Activated effector memory CD4-positive, alpha-beta T cell treated with Interleukin-2 at 50 U/mL for 16 hours (primary cell): Measurements from ENCODE around the gene WDTC1.

Experiments used
- DNase-seq: peaks from one replicate; pipeline ENCODE4 v3.0.0-alpha.2; 2020

The WDTC1 gene

DNA sequence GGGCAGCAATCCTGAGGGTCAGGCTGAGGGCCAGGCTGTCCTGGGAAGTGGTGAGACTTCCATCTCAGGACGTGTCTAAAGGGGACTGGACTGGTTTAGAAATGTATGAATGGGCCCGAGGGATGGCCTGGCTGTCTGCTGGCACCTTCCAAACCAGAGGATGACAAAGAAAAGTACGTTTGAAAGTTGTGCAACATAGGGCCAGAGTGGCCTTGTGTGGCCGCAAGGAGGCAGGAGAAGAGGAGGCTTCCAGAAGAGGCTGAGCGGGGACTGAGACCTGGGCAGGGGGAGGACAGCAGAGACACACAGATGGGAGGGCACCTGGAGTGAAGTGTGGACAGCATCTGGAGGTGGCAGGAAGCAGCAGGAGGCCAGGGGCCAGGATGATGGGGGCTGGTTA lies 104.8 kb downstream of the WDTC1 start:
- DNase-seq: no peak

DNA sequence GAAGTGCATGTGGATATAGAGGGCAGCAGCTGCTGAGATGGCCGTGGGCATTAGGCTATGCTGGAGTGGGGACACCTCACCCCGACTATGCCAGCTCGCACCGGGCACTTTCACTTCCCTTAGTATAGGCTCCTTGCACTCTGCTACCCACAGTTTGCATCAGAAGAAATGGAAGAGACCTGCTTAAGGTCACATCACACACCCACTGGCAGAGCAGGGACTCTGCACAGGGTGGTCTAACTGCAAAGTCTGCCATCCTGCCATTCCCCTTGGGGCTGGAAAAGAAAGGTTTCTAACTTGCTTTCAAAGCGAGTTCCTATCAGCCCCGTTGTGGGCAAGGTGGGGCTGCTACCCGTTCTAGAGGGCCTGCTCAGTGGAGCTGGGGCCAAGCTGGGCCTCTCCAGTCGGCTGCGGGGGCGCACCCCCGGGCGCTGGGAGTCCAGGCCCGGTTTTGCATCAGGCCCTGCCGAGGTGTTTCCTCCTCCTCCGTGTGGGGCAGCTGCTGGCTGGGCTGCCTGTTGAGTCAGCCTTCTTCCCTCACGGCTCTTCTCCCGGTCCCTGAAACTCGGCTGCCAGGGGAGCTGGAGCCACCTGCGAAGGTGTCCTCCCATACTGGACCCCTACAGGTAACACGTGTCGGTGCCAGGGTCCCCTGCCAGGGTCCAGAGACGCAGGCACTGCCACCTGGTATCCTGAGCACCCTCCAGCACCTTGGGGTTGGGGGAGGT lies 107.3 kb downstream of the WDTC1 start, which contains the start of gene SYTL1:
Gene SYTL1, plus strand, starts transcription at position 498 of the 728 bp plus-strand sequence. CDS start 3,313 bp downstream, outside the sequence.
- peak; percentile 64 for DNase-seq

DNA sequence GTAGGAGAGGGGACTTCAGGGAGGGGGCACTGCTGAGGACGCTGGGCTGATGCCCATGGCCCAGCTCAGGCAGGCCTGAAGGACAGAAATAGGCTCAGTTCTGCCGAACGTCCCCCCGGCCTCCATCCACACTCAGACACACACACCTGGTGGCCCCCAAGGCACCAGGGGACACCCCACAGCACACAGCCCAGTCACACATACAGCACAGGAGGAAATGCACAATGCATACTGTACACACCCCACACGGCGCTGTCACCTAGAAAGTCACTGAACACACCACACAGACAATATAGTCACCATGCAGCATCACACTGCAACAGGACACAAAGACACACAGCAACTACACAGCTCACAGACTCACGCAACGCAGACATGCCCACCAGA lies 108.0 kb downstream of the WDTC1 start:
- peak; percentile 32 for DNase-seq

DNA sequence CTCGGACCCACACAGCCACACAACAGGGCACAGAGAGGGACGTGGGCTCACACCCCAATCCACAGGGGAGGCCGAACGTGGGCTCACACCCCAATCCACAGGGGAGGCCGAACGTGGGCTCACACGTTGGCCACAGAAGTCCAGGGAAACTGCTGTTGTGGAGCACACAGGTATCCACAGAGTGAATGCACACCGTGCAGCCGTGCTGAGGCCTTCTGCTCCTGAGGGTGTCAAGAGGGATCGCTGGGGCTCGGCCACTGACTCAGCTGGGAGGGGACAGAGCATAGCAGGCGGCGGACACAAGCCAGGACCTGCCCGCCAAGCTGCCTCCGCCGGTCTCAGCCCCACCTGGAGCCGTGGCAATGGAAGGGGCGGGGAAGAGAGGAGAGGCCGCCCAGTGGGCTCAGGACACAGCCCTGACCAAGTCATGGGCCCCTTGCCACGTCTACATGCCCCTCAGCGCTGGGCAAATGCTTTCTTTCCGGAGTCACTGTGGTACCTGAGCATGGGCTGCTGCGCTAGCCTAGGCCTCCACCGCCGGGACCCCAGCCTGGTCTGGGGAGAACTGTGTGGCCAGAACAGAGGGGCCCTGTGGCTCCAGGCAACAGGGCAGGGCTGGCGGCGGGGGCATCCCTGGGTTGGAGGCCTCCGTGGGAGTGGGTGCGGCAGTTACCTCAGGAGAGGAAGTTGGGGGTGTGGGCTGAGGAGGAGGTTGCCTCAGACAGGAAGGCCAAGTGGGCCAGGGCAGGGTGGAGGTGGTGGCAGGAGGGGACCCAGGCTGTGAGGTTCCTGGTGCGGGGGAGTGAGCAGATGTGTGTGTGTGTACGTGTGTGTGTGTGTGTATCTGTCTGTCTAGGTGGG lies 108.6 kb downstream of the WDTC1 start:
- peak; percentile 81 for DNase-seq

DNA sequence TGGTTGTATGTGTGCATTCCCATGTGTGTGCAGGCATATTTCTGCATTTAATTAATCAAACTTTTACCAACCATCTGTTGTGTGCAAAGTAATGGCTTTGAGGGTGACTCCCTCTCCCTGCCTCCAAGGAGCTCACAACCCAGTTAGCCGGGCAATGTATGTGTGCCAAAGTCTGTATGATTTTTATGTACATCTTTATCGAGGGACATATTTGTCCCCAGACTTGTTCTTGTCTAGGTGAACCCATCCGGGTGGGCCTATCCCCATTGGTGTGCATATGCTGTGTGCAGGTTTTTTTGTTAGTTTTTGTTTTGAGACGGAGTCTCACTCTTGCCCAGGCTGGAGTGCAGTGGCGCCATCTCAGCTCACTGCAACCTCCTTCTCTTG lies 109.2 kb downstream of the WDTC1 start:
- no peak for DNase-seq

DNA sequence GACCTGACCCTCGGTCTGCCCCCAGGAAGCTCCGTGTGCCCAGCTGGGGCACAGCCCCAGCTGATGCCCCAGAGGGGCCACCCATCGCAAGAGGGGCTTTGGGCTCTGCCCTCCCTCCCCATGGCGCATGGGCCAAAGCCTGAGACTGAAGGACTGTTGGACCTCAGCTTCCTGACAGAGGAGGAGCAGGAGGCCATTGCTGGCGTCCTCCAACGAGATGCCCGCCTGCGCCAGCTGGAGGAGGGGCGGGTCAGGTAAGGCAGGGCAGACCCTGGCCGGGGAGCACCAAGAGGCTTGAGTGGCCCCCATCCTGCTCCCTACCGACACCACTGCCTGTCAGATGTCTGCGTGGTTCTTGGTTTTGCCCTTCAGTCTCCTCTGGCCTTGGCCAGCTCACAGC lies 110.8 kb downstream of the WDTC1 start:
- DNase-seq: no peak

DNA sequence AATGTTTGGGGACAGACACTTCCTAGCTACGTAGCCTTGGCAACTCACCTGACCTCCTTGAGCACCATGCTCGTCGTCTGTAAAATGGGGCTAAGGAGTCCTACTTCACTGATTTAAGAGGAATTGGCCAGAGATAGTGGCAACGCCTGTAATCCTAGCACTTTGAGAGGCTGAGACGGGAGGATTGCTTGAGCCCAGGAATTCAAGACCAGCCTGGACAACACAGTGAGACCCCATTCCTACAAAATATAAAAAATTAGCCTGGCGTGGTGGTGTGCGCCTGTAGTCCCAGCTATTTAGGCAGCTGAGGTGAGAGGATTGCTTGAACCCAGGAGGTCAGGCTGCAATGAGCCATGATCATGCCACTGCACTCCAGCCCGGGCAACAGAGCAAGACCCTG lies 111.9 kb downstream of the WDTC1 start:
- no peak for DNase-seq

DNA sequence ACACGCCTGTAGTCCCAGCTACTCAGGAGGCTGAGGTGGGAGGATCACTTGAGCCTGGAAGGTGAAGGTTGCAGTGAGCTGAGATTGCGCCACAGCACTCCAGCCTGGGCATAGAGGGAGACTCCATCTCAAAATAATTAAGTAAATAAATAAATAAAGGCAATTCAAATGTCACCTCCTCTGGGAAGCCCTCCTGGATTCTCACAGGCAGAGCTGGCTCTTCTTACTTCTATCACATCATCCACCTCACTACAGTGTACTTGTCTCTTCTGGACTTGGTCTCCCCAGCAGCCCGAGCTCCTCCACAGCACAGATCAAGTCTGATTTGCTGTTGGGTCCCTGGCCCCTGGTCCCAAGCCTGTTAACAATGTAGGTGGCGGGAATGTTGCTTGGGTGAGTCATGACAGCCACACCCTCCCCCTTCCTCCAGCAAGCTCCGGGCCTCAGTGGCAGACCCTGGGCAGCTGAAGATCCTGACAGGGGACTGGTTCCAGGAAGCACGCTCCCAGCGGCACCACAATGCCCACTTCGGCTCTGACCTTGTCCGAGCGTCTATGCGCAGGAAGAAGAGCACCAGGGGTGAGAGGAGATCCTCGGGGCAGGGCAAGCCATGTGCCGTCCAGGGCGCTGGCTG lies 112.7 kb downstream of the WDTC1 start:
- no peak for DNase-seq

DNA sequence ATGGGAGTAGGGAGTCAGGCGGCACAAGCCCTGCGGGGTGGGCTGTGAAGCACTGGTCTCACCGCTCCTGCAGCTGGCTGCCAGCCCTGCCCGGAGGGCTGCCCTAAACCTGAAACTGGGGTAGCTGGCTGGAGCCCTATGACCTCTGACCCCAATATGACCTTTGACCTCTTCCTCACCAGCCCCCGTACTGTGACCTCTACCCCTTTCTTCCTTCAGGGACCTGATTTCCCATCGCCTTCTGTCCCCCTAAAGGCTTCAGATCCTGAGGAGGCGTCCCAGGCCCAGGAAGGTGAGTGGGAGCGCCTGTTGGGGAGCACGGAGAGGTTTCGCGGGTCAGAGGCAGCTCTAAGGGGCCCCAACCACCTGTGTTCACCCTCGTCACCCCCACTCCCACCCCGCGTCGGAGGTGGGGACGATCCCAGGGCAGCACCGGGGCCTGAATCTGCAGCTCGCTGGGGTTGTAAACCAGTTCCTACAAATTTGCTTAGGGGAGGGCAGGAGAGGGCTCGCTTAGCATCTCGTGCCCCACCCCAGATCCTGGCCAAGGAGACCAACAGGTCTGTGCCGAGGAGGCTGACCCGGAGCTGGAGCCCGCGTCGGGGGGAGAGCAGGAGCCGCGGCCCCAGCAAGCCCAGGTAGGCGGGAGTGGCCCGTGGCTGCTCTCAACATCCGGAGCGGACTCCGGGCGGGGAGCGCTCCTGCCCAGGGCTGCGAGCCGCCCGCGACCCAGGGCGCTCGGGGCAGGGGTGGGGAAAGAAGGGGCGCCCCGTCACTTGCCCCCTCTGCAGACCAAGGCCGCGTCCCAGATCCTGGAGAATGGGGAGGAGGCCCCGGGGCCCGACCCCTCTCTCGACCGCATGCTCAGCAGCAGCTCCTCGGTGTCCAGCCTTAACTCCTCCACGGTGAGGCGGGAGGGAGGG lies 114.7 kb downstream of the WDTC1 start:
- no peak for DNase-seq

DNA sequence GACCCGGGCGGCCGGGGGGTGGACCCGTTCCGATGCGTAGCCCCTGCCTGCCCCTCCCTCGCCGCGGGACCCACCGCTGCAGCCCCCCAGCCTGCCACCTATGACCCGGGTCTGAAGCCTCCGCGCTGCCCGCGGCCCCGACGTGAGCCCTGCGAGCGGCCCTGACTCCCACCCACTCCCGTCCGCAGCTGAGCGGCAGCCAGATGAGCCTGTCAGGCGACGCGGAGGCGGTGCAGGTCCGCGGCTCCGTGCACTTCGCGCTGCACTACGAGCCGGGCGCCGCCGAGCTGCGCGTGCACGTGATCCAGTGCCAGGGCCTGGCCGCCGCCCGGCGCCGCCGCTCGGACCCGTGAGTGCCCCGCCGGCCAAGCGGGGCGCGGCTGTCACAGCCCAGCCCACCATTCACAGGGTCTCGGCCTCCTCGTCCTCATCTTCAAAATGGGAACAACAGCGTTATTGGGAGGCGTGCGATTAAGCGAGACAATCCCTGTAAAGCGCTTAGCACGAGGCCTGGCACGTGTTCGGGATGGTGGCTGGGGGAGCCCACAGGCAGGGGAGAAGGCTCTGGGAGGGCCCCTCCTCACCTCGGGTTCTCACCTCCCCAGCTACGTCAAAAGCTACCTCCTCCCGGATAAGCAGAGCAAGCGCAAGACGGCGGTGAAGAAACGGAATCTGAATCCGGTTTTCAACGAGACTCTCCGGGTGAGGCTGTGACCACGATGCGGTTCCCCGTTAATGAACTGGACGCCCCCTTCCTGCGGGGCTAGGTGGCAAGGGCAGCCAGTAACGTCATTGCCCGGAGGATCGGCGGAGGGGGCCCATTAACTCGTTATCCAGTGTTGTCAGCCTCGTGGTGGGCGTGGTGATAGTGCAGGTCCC lies 115.6 kb downstream of the WDTC1 start:
- no peak for DNase-seq

DNA sequence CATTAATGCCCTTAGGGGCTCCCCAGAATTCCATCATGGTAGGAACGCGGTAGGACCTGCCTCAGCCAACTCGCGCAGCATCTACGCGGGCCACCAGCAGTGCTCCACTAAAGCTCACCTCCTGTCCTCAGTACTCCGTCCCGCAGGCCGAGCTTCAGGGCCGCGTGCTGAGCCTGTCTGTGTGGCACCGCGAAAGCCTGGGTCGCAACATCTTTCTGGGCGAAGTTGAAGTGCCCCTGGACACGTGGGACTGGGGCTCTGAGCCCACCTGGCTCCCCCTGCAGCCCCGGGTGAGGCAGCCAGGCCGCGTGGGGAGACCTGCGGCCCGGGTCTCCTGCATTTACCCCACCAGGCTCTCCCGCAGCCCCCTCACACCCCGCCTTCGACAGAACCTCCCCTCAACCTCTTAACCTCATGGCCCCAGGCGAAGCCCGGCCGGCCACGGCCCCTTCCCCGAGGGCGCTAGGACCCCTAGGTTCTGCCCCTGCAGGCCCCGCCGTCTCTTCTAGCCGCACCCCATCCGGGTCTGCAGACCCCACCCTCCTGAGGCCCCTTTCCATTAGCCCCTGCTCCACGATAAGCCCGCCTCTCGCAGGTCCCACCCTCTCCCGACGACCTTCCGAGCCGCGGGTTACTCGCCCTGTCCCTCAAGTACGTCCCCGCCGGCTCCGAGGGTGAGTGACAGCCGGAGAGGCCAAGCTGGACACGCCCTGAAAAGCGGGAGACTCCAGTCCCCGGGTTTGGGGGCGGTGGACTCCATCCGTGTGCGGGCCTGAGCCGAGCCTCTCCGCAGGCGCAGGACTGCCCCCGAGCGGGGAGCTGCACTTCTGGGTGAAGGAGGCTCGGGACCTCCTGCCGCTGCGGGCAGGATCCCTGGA lies 116.5 kb downstream of the WDTC1 start:
- DNase-seq: no peak

DNA sequence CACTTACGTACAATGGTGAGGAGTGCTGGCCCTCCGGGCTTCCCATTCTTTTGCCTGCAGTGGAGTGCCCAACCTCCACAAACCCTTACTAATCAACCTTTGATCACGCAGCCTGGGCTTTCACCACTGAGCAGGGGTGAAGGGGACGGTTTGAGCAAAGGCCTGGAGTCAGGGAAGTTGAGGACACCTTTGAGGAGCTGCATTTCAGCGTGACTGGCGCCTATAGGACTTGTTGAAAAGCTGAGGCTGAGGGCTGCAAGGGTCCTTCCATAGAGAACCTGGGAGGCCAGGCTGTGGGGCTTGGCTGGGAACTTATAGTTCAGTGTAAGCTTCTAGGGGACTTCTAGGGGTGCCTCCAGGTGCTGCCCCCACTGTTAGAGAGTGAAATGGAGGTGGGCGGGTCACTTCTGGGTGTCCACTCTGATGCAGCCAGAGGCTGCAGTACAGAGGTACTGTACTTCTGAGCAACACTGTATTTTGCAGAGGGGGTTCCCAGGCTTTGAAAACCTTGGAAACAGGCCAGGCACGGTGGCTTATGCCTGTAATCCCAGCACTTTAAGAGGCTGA lies 117.2 kb downstream of the WDTC1 start:
- no peak for DNase-seq

DNA sequence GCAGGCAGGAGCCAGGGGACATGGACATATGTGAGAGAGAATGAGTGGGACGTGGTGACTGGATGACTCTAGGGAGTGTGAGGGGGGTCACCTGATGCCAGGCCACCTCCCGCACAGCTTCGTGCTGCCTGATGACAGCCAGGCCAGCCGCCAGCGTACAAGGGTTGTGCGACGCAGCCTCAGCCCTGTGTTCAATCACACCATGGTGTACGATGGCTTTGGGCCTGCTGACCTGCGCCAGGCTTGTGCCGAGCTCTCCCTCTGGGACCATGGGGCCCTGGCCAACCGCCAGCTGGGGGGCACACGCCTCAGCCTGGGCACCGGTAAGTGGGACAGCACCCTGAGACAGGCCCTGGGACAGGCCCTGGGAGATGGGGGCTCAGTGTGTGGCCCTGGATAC lies 118.7 kb downstream of the WDTC1 start:
- no peak for DNase-seq

DNA sequence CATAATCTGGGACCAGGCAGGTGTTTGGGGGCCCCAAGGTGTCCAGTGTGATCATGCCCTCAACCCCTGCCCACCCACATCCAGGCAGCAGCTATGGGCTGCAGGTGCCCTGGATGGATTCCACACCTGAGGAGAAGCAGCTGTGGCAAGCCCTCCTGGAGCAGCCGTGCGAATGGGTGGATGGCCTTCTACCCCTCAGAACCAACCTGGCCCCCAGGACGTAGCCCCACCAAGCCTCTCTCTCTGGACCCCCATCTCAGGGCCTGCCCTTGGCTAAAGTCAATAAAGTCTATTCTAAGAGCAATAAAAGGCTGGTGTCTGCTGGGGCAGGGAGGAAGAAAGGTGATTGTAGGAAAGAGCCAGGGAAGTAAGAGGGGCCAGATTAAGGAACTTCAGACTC lies 119.2 kb downstream of the WDTC1 start:
- no peak for DNase-seq

DNA sequence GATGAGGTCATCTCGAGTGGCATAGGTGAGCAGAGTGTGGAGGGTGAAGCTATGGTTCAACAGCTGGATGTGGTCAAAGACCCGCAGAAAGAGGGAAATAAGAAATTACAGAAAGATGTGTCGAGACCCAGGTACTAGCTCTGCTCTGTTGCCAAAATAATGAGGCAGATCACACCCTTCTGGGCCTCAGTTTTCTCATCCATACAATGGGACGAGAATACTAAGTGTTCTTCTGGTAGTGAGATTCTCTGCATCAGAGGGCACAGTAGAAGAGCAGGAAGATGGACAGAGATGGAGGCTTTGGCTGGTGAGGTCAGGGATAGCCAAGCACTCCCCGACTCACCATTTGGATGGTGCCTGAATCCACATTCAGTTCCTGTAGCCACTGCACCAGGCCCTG lies 121.3 kb downstream of the WDTC1 start:
- DNase-seq: no peak

DNA sequence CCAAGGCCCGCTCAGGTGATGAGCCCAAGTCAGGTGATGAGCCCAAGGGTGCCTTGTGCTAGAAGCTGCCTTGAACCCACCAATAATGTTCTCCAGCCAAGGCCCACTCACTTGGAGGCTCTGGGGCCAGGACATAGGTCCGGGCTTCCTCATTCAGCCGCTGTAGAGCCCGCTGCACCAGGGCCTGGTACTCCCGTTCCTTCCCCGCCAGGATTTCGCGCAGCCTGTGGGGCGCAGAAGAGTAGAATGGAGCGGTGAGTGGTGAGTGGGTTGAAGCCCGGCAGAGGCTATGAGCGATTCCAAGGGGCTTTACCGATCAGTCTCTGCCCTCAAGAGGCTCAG lies 121.8 kb downstream of the WDTC1 start:
- no peak for DNase-seq

DNA sequence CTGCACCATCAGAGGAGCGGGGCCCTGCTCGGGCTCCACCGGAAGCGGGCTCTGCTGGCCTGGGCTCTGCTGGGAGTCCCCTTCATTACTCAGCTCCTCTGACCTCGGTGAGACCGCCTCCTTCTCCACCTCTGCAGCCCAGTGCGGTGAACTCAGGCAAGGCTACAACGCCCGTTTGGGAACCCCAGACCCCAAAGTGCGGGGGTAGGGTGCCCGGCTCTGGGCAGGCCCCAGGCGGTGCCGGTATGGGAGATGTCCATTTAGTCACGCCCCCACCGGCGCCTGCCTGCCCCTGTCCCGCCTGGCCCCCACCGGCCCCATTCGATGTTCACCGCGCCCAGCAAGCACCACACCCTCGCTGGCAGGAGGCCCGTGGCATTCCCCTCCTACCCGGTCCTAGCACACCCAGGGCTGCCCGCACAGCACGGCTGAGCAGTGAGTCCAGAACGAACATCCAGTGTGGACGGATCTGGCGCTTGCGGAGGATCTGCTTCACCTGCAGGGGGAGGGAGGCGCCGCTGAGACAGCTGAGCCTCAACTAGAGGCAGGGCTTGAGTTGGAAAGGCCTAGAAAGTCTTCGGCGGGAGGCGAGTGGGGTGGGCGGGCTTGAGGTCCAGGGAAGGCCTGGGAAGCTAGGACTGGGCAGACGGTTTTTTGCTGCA lies 122.3 kb downstream of the WDTC1 start:
- peak; percentile 24 for DNase-seq

DNA sequence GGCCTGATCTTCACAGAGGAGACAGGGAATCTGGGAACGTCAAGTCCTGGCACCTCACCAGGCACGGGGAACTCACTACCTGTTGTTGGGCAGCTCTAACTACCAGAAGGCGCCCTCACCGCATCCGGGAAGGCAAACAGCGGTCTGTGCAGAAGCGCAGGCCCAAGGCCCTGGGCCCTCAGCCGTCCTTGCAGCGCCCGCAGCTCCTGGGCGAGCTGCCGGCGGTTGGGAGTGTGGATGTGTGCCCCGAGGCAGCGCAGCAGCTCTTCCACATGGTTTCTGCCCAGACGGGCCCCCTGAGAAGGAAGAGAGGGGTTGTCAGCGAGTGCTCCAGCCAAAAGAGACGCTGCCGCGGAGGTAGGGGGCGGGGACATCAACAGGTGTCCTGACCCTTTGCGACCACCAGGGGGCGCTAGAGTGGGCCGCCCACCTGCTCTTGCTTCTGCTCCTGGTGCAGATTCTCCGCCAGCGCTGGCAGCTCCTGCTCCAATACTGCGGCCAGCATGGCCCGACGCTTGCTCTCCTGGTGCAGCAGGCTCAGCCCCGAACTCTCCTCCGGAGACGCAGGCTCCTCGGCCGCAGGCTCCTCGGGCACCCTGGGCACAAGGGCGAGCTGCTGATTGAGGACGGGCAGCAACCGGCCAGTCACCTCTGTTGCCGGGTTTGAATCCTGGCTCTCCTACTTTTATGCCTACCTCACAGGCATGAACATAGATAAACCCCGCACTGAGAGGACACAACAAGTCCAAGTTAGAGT lies 123.0 kb downstream of the WDTC1 start:
- peak; percentile 79 for DNase-seq
